Vagina (tissue), 2 donors: ENCODE results near the gene SDK2. TPM values are rescaled to one million over a fixed set of nuclear protein-coding genes. Genes with fewer than 3 reads are reported as not detected.

Source experiments
- DNase-seq, 2 donors: peaks; one replicate each; pipeline ENCODE4 v3.0.0-alpha.2; 2017; ENCODE audit errors: extremely low spot score in 2 of 2
- H3K27ac ChIP-seq: fragments of 200-600 bp; sonication (generic); one replicate; pipeline ENCODE4 v1.5.1; 2019
- H3K27me3 ChIP-seq: fragments of 200-600 bp; sonication (generic); one replicate; pipeline ENCODE4 v1.5.1; 2019
- H3K36me3 ChIP-seq, 2 donors: fragments of 200-600 bp; sonication (generic); one replicate each; pipeline ENCODE4 v1.5.1; 2017 to 2019
- H3K4me1 ChIP-seq: fragments of 200-600 bp; sonication (generic); one replicate; pipeline ENCODE4 v1.5.1; 2019
- H3K4me3 ChIP-seq, 2 donors: fragments of 200-600 bp; sonication (generic); 1 replicate in 1 of 2; 2 replicates in 1 of 2; pipeline ENCODE4 v1.5.1; 2016 to 2019
- H3K9me3 ChIP-seq: fragments of 200-600 bp; sonication (generic); one replicate; pipeline ENCODE4 v1.5.1; 2019
- CTCF ChIP-seq, 3 experiments: fragments of 450-650 bp in 2 of 3; fragments of 200-600 bp in 1 of 3; sonication (generic) in 1 of 3; IDR thresholded peaks; one replicate each; pipeline ENCODE4 v1.5.1; 2017 to 2019; ENCODE audit warnings: antibody characterized with exemption in 3 of 3, mild to moderate bottlenecking in 2 of 3, moderate library complexity in 2 of 3
- POLR2A ChIP-seq, 2 donors: fragments of 450-650 bp; IDR thresholded peaks; one replicate each; pipeline ENCODE4 v1.6.1; 2017; ENCODE audit warnings: antibody characterized with exemption in 2 of 2, mild to moderate bottlenecking in 2 of 2, moderate library complexity in 2 of 2
- POLR2AphosphoS5 ChIP-seq, 2 donors: sonication (generic); formaldehyde crosslinking; IDR thresholded peaks; one replicate each; pipeline ENCODE4 v1.9.0; 2017; ENCODE audit warnings: antibody characterized with exemption in 2 of 2, mild to moderate bottlenecking in 2 of 2, low read depth in 1 of 2; ENCODE audit not compliant: insufficient read depth in 1 of 2
- intact Hi-C: fragments of 100-400 bp; cut with DNase I; formaldehyde crosslinking; loops from one replicate; pipeline ENCODE4 v1.15.1; 2023
- total RNA-seq: library from RNA; depleted of rRNA; stranded (reverse); fragments of >200 nt; gene quantifications from one replicate; pipeline ENCODE4 v1.2.3, GENCODE V29; 2016

SDK2 gene
- total RNA-seq, 1 donor from 2014 or later: 1.7 TPM

- no peak for DNase-seq
- TF ChIP-seq POLR2A (IDR thresholded peaks at IDR 0.05) (no peak), CTCF (IDR thresholded peaks at IDR 0.05) (no peak), POLR2AphosphoS5 (IDR thresholded peaks at IDR 0.05; ENCODE audit: insufficient read depth in 1 of 2, low read depth in 1 of 2) (no peak)
- no peaks in the 10 kb centered on the region for H3K27me3 ChIP-seq
- no peak overlapping the region for H3K27ac ChIP-seq
- no peaks in the 10 kb centered on the region for H3K9me3 ChIP-seq
- no peaks in the 10 kb centered on the region for H3K36me3 ChIP-seq
- intact Hi-C loops: no loop called here
- no peak overlapping the region for H3K4me3 ChIP-seq
- no peaks in the 10 kb centered on the region for H3K4me1 ChIP-seq
Measured at GRCh38 chr17:73539166-73539565, 105.1 kb downstream of the SDK2 start.

- no peak overlapping the region for H3K27ac ChIP-seq
- no peaks in the 10 kb centered on the region for H3K9me3 ChIP-seq
- no peak overlapping the region for H3K4me3 ChIP-seq
- H3K4me1 ChIP-seq: no peaks in the 10 kb centered on the region
- intact Hi-C loops: no loop called here
- no peaks in the 10 kb centered on the region for H3K36me3 ChIP-seq
- H3K27me3 ChIP-seq: no peaks in the 10 kb centered on the region
- TF ChIP-seq CTCF (IDR thresholded peaks at IDR 0.05) (no peak), POLR2A (IDR thresholded peaks at IDR 0.05) (no peak), POLR2AphosphoS5 (IDR thresholded peaks at IDR 0.05; ENCODE audit: insufficient read depth in 1 of 2, low read depth in 1 of 2) (no peak)
- no peak for DNase-seq
Measured at GRCh38 chr17:73538445-73538844, 105.8 kb downstream of the SDK2 start.

- TF ChIP-seq POLR2A (IDR thresholded peaks at IDR 0.05) (no peak), POLR2AphosphoS5 (IDR thresholded peaks at IDR 0.05; ENCODE audit: insufficient read depth in 1 of 2, low read depth in 1 of 2) (no peak), CTCF (IDR thresholded peaks at IDR 0.05) (no peak)
- Histone ChIP-seq H3K4me3 (no peak overlapping the region), H3K4me1 (no peaks in the 10 kb centered on the region), H3K27me3 (no peaks in the 10 kb centered on the region), H3K36me3 (no peaks in the 10 kb centered on the region), H3K9me3 (no peaks in the 10 kb centered on the region), H3K27ac (no peak overlapping the region)
- no peak for DNase-seq
- intact Hi-C loops: no loop called here
Measured at GRCh38 chr17:73536700-73537605, 107.3 kb downstream of the SDK2 start.

GRCh38 chr17:73535746-73536145 is 108.5 kb downstream of the SDK2 start:
- H3K4me3 ChIP-seq: no peak overlapping the region
- intact Hi-C loops: no loop called here
- no peaks in the 10 kb centered on the region for H3K36me3 ChIP-seq
- H3K27me3 ChIP-seq: no peaks in the 10 kb centered on the region
- H3K9me3 ChIP-seq: no peaks in the 10 kb centered on the region
- no peaks in the 10 kb centered on the region for H3K4me1 ChIP-seq
- H3K27ac ChIP-seq: no peak overlapping the region
- TF ChIP-seq CTCF (IDR thresholded peaks at IDR 0.05): no peak
- TF ChIP-seq POLR2AphosphoS5 (IDR thresholded peaks at IDR 0.05; ENCODE audit: insufficient read depth in 1 of 2, low read depth in 1 of 2): no peak
- no peak for TF ChIP-seq POLR2A (IDR thresholded peaks at IDR 0.05)
- DNase-seq: no peak
